Activated naive CD4-positive, alpha-beta T cell treated with anti-CD3 and anti-CD28 coated beads, Interleukin-2, amount 10 ng/mL, durations not matched to agents 7 days and 5 days (primary cell): ENCODE data around the gene CTDP1.

Experiments used
- CTCF ChIA-PET: fragments of 350-600 bp; sonication (Branson Sonifier 250); formaldehyde crosslinking; loops from one replicate; lab custom pipeline; 2021; ENCODE audit warnings: antibody characterized with exemption; lab: Charles Lee
- DNase-seq: peaks from one replicate; pipeline ENCODE4 v3.0.0-alpha.2; 2020
- H3K27ac Mint-ChIP-seq: one replicate; pipeline ENCODE4 v1.8.0; 2021; ENCODE audit warnings: mild to moderate bottlenecking, moderate library complexity, mixed read lengths
- H3K27me3 Mint-ChIP-seq: one replicate; pipeline ENCODE4 v1.8.0; 2021; ENCODE audit warnings: mild to moderate bottlenecking, mixed read lengths
- H3K36me3 Mint-ChIP-seq: one replicate; pipeline ENCODE4 v1.8.0; 2021; ENCODE audit warnings: mixed read lengths
- H3K4me1 Mint-ChIP-seq: one replicate; pipeline ENCODE4 v1.8.0; 2021; ENCODE audit warnings: mixed read lengths
- H3K4me3 Mint-ChIP-seq: one replicate; pipeline ENCODE4 v1.8.0; 2021; ENCODE audit warnings: mild to moderate bottlenecking, moderate library complexity, mixed read lengths
- H3K9me3 Mint-ChIP-seq: one replicate; pipeline ENCODE4 v1.8.0; 2021; ENCODE audit warnings: mixed read lengths

Gene CTDP1

GRCh38 chr18:79764131-79764530 lies 84.5 kb downstream of the CTDP1 start:
- H3K9me3 Mint-ChIP-seq = peaks cover 30% of the 10 kb centered on the region
- H3K27me3 Mint-ChIP-seq = peaks cover 22% of the 10 kb centered on the region
- no peaks in the 10 kb centered on the region for H3K4me1 Mint-ChIP-seq
- no peak overlapping the region for H3K27ac Mint-ChIP-seq
- CTCF ChIA-PET = no interaction called here
- H3K36me3 Mint-ChIP-seq = peaks cover 4% of the 10 kb centered on the region
- no peak for DNase-seq
- no peak overlapping the region for H3K4me3 Mint-ChIP-seq

- Mint-ChIP-seq H3K27ac (no peak overlapping the region), H3K4me3 (no peak overlapping the region), H3K27me3 (peaks cover 28% of the 10 kb centered on the region), H3K4me1 (no peaks in the 10 kb centered on the region), H3K36me3 (no peaks in the 10 kb centered on the region), H3K9me3 (peaks cover 29% of the 10 kb centered on the region)
- CTCF ChIA-PET = no interaction called here
- DNase-seq = no peak
Observed at GRCh38 chr18:79765491-79766245, 86.1 kb downstream of the CTDP1 start.

GRCh38 chr18:79766308-79766707 lies 86.7 kb downstream of the CTDP1 start:
- CTCF ChIA-PET = no interaction called here
- no peak for DNase-seq
- H3K27ac Mint-ChIP-seq = no peak overlapping the region
- H3K4me3 Mint-ChIP-seq = no peak overlapping the region
- H3K27me3 Mint-ChIP-seq = peaks cover 28% of the 10 kb centered on the region
- H3K36me3 Mint-ChIP-seq = no peaks in the 10 kb centered on the region
- H3K4me1 Mint-ChIP-seq = no peaks in the 10 kb centered on the region
- H3K9me3 Mint-ChIP-seq = peaks cover 26% of the 10 kb centered on the region

GRCh38 chr18:79768745-79769144 lies 89.1 kb downstream of the CTDP1 start:
- no peaks in the 10 kb centered on the region for H3K36me3 Mint-ChIP-seq
- DNase-seq = no peak
- H3K4me1 Mint-ChIP-seq = no peaks in the 10 kb centered on the region
- CTCF ChIA-PET = no interaction called here
- H3K27me3 Mint-ChIP-seq = peaks cover 32% of the 10 kb centered on the region
- H3K27ac Mint-ChIP-seq = no peak overlapping the region
- peaks cover 11% of the 10 kb centered on the region for H3K9me3 Mint-ChIP-seq
- no peak overlapping the region for H3K4me3 Mint-ChIP-seq

- peaks cover 11% of the 10 kb centered on the region for H3K9me3 Mint-ChIP-seq
- H3K27me3 Mint-ChIP-seq = peaks cover 32% of the 10 kb centered on the region
- no peaks in the 10 kb centered on the region for H3K4me1 Mint-ChIP-seq
- H3K27ac Mint-ChIP-seq = no peak overlapping the region
- H3K36me3 Mint-ChIP-seq = no peaks in the 10 kb centered on the region
- H3K4me3 Mint-ChIP-seq = no peak overlapping the region
- DNase-seq = no peak
- CTCF ChIA-PET = no interaction called here
Observed at GRCh38 chr18:79769698-79770500, 90.3 kb downstream of the CTDP1 start.

GRCh38 chr18:79770501-79770815 lies 90.9 kb downstream of the CTDP1 start:
- Mint-ChIP-seq H3K4me1 (no peaks in the 10 kb centered on the region), H3K9me3 (peaks cover 11% of the 10 kb centered on the region), H3K36me3 (no peaks in the 10 kb centered on the region), H3K4me3 (no peak overlapping the region), H3K27me3 (peaks cover 32% of the 10 kb centered on the region), H3K27ac (no peak overlapping the region)
- DNase-seq = no peak
- CTCF ChIA-PET = no interaction called here

GRCh38 chr18:79770826-79771225 lies 91.2 kb downstream of the CTDP1 start:
- Mint-ChIP-seq H3K36me3 (no peaks in the 10 kb centered on the region), H3K27me3 (peaks cover 32% of the 10 kb centered on the region), H3K4me1 (no peaks in the 10 kb centered on the region), H3K4me3 (no peak overlapping the region), H3K9me3 (peaks cover 11% of the 10 kb centered on the region), H3K27ac (no peak overlapping the region)
- CTCF ChIA-PET = no interaction called here
- DNase-seq = no peak

GRCh38 chr18:79771446-79772107 lies 92.0 kb downstream of the CTDP1 start:
- Mint-ChIP-seq H3K9me3 (peaks cover 10% of the 10 kb centered on the region), H3K4me3 (no peak overlapping the region), H3K4me1 (no peaks in the 10 kb centered on the region), H3K27ac (no peak overlapping the region), H3K27me3 (peaks cover 26% of the 10 kb centered on the region), H3K36me3 (no peaks in the 10 kb centered on the region)
- CTCF ChIA-PET = no interaction called here
- DNase-seq = no peak

- no peak overlapping the region for H3K27ac Mint-ChIP-seq
- H3K9me3 Mint-ChIP-seq = peaks cover 8% of the 10 kb centered on the region
- H3K36me3 Mint-ChIP-seq = no peaks in the 10 kb centered on the region
- no peaks in the 10 kb centered on the region for H3K4me1 Mint-ChIP-seq
- CTCF ChIA-PET = no interaction called here
- H3K27me3 Mint-ChIP-seq = peaks cover 19% of the 10 kb centered on the region
- DNase-seq = no peak
- H3K4me3 Mint-ChIP-seq = no peak overlapping the region
Observed at GRCh38 chr18:79772108-79772864, 92.7 kb downstream of the CTDP1 start.

GRCh38 chr18:79772865-79773696 lies 93.5 kb downstream of the CTDP1 start:
- no peaks in the 10 kb centered on the region for H3K4me1 Mint-ChIP-seq
- CTCF ChIA-PET = no interaction called here
- H3K27ac Mint-ChIP-seq = no peak overlapping the region
- peaks cover 16% of the 10 kb centered on the region for H3K27me3 Mint-ChIP-seq
- DNase-seq = peak; percentile 7
- peaks cover 5% of the 10 kb centered on the region for H3K9me3 Mint-ChIP-seq
- H3K36me3 Mint-ChIP-seq = no peaks in the 10 kb centered on the region
- H3K4me3 Mint-ChIP-seq = no peak overlapping the region

- Mint-ChIP-seq H3K4me3 (no peak overlapping the region), H3K27ac (no peak overlapping the region), H3K36me3 (no peaks in the 10 kb centered on the region), H3K9me3 (peaks cover 5% of the 10 kb centered on the region), H3K27me3 (peaks cover 16% of the 10 kb centered on the region), H3K4me1 (no peaks in the 10 kb centered on the region)
- no peak for DNase-seq
- CTCF ChIA-PET = no interaction called here
Observed at GRCh38 chr18:79774111-79774510, 94.5 kb downstream of the CTDP1 start.

- no peaks in the 10 kb centered on the region for H3K4me1 Mint-ChIP-seq
- H3K9me3 Mint-ChIP-seq = peaks cover 2% of the 10 kb centered on the region
- no peak overlapping the region for H3K27ac Mint-ChIP-seq
- CTCF ChIA-PET = no interaction called here
- H3K36me3 Mint-ChIP-seq = no peaks in the 10 kb centered on the region
- DNase-seq = no peak
- H3K4me3 Mint-ChIP-seq = no peak overlapping the region
- H3K27me3 Mint-ChIP-seq = peaks cover 9% of the 10 kb centered on the region
Observed at GRCh38 chr18:79775441-79776221, 96.0 kb downstream of the CTDP1 start.

GRCh38 chr18:79776674-79777073 lies 97.1 kb downstream of the CTDP1 start:
- Mint-ChIP-seq H3K4me1 (no peaks in the 10 kb centered on the region), H3K27me3 (peaks cover 9% of the 10 kb centered on the region), H3K4me3 (no peak overlapping the region), H3K9me3 (peaks cover 2% of the 10 kb centered on the region), H3K27ac (no peak overlapping the region), H3K36me3 (no peaks in the 10 kb centered on the region)
- DNase-seq = no peak
- CTCF ChIA-PET = no interaction called here
